SK-N-SH (cell line): Measurements from ENCODE around the gene SPOCK1. TPM values are rescaled to one million over a fixed set of nuclear protein-coding genes. Genes with fewer than 3 reads are reported as not detected.

Experiments used
- CTCF ChIA-PET: fragments of 300-600, 350-600 bp; formaldehyde crosslinking; extraction: SDS; loops from one replicate; lab custom pipeline; 2021; lab: Yijun Ruan, JAX
- POLR2A ChIA-PET: fragments of 350-600 bp; sonication (Branson Sonifier 250); formaldehyde crosslinking; extraction: SDS; loops from one replicate; lab custom pipeline; 2020; ENCODE audit warnings: antibody characterized with exemption, inconsistent platforms; lab: Yijun Ruan, JAX
- DNase-seq: peaks from one replicate; pipeline ENCODE4 v3.0.0; 2012
- H2AFZ ChIP-seq: fragments of 200-600 bp; sonication (generic); 2 replicates; pipeline ENCODE4 v1.8.1; 2016; ENCODE audit warnings: antibody characterized with exemption, mild to moderate bottlenecking, low read depth
- H3F3A ChIP-seq: fragments of 200-600 bp; sonication (generic); replicated peaks from 2 replicates; pipeline ENCODE3; 2016; ENCODE audit warnings: antibody characterized with exemption, mild to moderate bottlenecking; ENCODE audit not compliant: insufficient read depth
- H3K27ac ChIP-seq, 2 experiments: fragments of 200-500 bp in 1 of 2; fragments of 200-600 bp in 1 of 2; sonication (Bioruptor generic) in 1 of 2; sonication (generic), shearing (Covaris generic) in 1 of 2; 2 replicates each; pipeline versions ENCODE4 v1.5.1 to v1.6.1; 2014 to 2016; ENCODE audit warnings: low read depth in 2 of 2, inconsistent platforms in 1 of 2, low read length in 1 of 2, mild to moderate bottlenecking in 1 of 2, mixed read lengths in 1 of 2
- H3K27me3 ChIP-seq: fragments of 200-600 bp; sonication (generic), shearing (Covaris generic); 2 replicates; pipeline ENCODE4 v1.6.1; 2016; ENCODE audit warnings: mixed run types; ENCODE audit not compliant: insufficient read depth
- H3K36me3 ChIP-seq, 2 experiments: fragments of 200-500 bp in 1 of 2; fragments of 200-600 bp in 1 of 2; sonication (Bioruptor generic) in 1 of 2; sonication (generic) in 1 of 2; replicated peaks in 1 of 2; 2 replicates each; pipeline versions ENCODE3 to v1.5.1; 2014 to 2016; ENCODE audit warnings: low read length in 1 of 2, mild to moderate bottlenecking in 1 of 2; ENCODE audit not compliant: insufficient read depth in 2 of 2, control insufficient read depth in 1 of 2
- H3K4me1 ChIP-seq, 2 experiments: fragments of 200-500 bp in 1 of 2; fragments of 200-600 bp in 1 of 2; sonication (Bioruptor generic) in 1 of 2; sonication (generic), shearing (Covaris generic) in 1 of 2; 2 replicates each; pipeline versions ENCODE4 v1.5.1 to v1.6.1; 2014 to 2016; ENCODE audit warnings: low read depth in 1 of 2, low read length in 1 of 2, mixed run types in 1 of 2; ENCODE audit not compliant: insufficient read depth in 2 of 2, control insufficient read depth in 1 of 2
- H3K4me2 ChIP-seq: fragments of 200-600 bp; sonication (generic), shearing (Covaris generic); 2 replicates; pipeline ENCODE4 v1.6.1; 2017; ENCODE audit warnings: mixed run types
- H3K4me3 ChIP-seq, 2 experiments: fragments of 200-500 bp in 1 of 2; fragments of 200-600 bp in 1 of 2; sonication (Bioruptor generic) in 1 of 2; sonication (generic), shearing (Covaris generic) in 1 of 2; 2 replicates each; pipeline versions ENCODE4 v1.5.1 to v1.8.1; 2014 to 2016; ENCODE audit warnings: low read depth in 2 of 2, inconsistent platforms in 1 of 2, low read length in 1 of 2, mild to moderate bottlenecking in 1 of 2, mixed read lengths in 1 of 2, moderate library complexity in 1 of 2
- H3K79me2 ChIP-seq: fragments of 200-600 bp; sonication (generic); 2 replicates; pipeline ENCODE4 v1.8.1; 2017; ENCODE audit warnings: mild to moderate bottlenecking; ENCODE audit not compliant: insufficient read depth
- H3K9ac ChIP-seq: fragments of 200-600 bp; sonication (generic); 2 replicates; pipeline ENCODE4 v1.6.1; 2017; ENCODE audit warnings: mixed run types
- H3K9me2 ChIP-seq: fragments of 200-600 bp; sonication (generic); 2 replicates; pipeline ENCODE4 v1.6.1; 2017; ENCODE audit warnings: mixed run types
- H3K9me3 ChIP-seq: fragments of 200-600 bp; sonication (generic); 2 replicates; pipeline ENCODE4 v1.6.1; 2017; ENCODE audit warnings: mixed run types, mild to moderate bottlenecking, moderate library complexity
- H4K20me1 ChIP-seq: fragments of 200-600 bp; sonication (generic); 2 replicates; pipeline ENCODE4 v1.6.1; 2017; ENCODE audit warnings: mild to moderate bottlenecking, mixed run types; ENCODE audit not compliant: insufficient read depth
- CHD2 ChIP-seq: fragments of 150-350 bp; IDR thresholded peaks from 2 replicates; pipeline ENCODE4 v1.6.1; 2018; ENCODE audit warnings: low read length; ENCODE audit not compliant: partially characterized antibody
- ELF1 ChIP-seq: IDR thresholded peaks from 2 replicates; pipeline ENCODE4 v1.4.0; 2012
- EP300 ChIP-seq, 2 experiments: IDR thresholded peaks; 2 replicates each; pipeline versions ENCODE4 v1.4.0 to v1.6.1; 2012; ENCODE audit warnings: borderline replicate concordance in 1 of 2, low read depth in 1 of 2, low read length in 1 of 2
- FOSL2 ChIP-seq: IDR thresholded peaks from 2 replicates; pipeline ENCODE4 v1.4.0; 2012; ENCODE audit warnings: low read depth, mild to moderate bottlenecking, moderate library complexity, borderline replicate concordance
- GATA2 ChIP-seq: sonication (generic); formaldehyde crosslinking; IDR thresholded peaks from 2 replicates; pipeline ENCODE4 v1.5.0; 2020; ENCODE audit warnings: mild to moderate bottlenecking, missing genetic modification reagents
- JUND ChIP-seq: IDR thresholded peaks from 2 replicates; pipeline ENCODE4 v1.4.0; 2012
- MAX ChIP-seq: IDR thresholded peaks from 2 replicates; pipeline ENCODE4 v1.4.0; 2012; ENCODE audit warnings: low read depth
- MXI1 ChIP-seq: IDR thresholded peaks from 2 replicates; pipeline ENCODE4 v1.6.1; 2012; ENCODE audit warnings: mild to moderate bottlenecking, low read depth, low read length, improper control_type of control experiment
- POLR2AphosphoS5 ChIP-seq: IDR thresholded peaks from 2 replicates; pipeline ENCODE4 v1.6.1; 2012; ENCODE audit warnings: low read depth, low read length
- REST ChIP-seq: IDR thresholded peaks from 2 replicates; pipeline ENCODE4 v1.6.1; 2012; ENCODE audit warnings: mild to moderate bottlenecking, low read depth, low read length, moderate library complexity
- RFX5 ChIP-seq: IDR thresholded peaks from 2 replicates; pipeline ENCODE4 v1.6.1; 2012; ENCODE audit warnings: mild to moderate bottlenecking, improper control_type of control experiment, low read length
- RXRA ChIP-seq: IDR thresholded peaks from 2 replicates; pipeline ENCODE4 v1.4.0; 2012; ENCODE audit warnings: low read depth, mild to moderate bottlenecking, borderline replicate concordance
- SMC3 ChIP-seq: IDR thresholded peaks from 2 replicates; pipeline ENCODE4 v1.6.1; 2012; ENCODE audit warnings: low read depth, low read length, improper control_type of control experiment
- TAF1 ChIP-seq: IDR thresholded peaks from 2 replicates; pipeline ENCODE4 v1.6.1; 2012; ENCODE audit warnings: low read depth, mild to moderate bottlenecking, low read length, moderate library complexity, borderline replicate concordance
- TCF12 ChIP-seq: IDR thresholded peaks from 2 replicates; pipeline ENCODE4 v1.4.0; 2012
- USF2 ChIP-seq: fragments of 150-350 bp; IDR thresholded peaks from 2 replicates; pipeline ENCODE4 v1.6.1; 2017; ENCODE audit warnings: antibody characterized with exemption, low read length, low read depth, borderline replicate concordance
- YY1 ChIP-seq: IDR thresholded peaks from 2 replicates; pipeline ENCODE4 v1.4.0; 2012; ENCODE audit warnings: low read depth, mild to moderate bottlenecking
- WGBS: methylation state at CpG from one replicate; pipeline ENCODE4 v1.1.6; 2017; ENCODE audit warnings: low lambda C conversion rate; 5-methylcytosine and 5-hydroxymethylcytosine counted together
- polyA plus RNA-seq, 3 experiments: library from polyadenylated mRNA; depleted of rRNA; stranded (reverse); fragments of >200 nt; gene quantifications; 2 replicates each; pipeline ENCODE4 v1.2.3, GENCODE V29; 2012
- TF ChIP-seq, protein P1 (sequence below): fragments of 150-350 bp; IDR thresholded peaks from 2 replicates; pipeline ENCODE4 v1.6.1; 2016; ENCODE audit warnings: mild to moderate bottlenecking, low read depth, low read length
- TF ChIP-seq, protein P2 (sequence below): fragments of 200-600 bp; sonication (generic); IDR thresholded peaks from 2 replicates; pipeline ENCODE4 v1.6.1; 2017; ENCODE audit warnings: antibody characterized with exemption, mild to moderate bottlenecking, moderate library complexity
- TF ChIP-seq, protein P3 (sequence below): IDR thresholded peaks from 2 replicates; pipeline ENCODE4 v1.4.0; 2012; ENCODE audit warnings: low read depth, borderline replicate concordance

SPOCK1 gene
- polyA plus RNA-seq, 1 of the 3 experiments (the other 2 are of a cell fraction), result 11.3 TPM

DNA sequence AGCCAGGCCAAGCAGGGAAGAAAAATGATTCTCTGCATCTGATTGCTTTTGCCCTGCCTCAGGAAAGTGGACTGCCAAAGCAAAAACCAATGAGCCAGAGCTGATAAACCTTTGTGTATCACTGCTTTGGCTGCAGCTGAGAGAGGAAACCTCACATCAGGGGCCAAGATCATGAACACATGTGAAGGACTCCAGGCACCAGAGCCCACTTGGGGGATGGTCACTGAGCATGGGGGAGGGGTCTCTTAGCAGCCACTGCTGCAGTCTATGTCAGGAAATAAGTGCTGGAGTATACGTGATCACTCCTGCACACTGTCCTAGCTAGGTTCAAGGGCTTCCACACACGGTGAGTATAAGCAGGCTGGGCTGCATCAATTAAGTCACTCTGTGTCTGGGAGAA, 229.9 kb downstream of the SPOCK1 start:
- Histone ChIP-seq H3F3A (peaks cover 20% of the 10 kb centered on the region), H3K27ac (no peak overlapping the region), H4K20me1 (peaks cover 7% of the 10 kb centered on the region), H3K9me3 (no peaks in the 10 kb centered on the region), H3K9me2 (no peaks in the 10 kb centered on the region), H2AFZ (no peak overlapping the region), H3K36me3 (no peaks in the 10 kb centered on the region), H3K4me1 (peaks cover 8 to 14% of the 10 kb centered on the region in 2 experiments; a peak in 3 of 4 replicates), H3K4me2 (no peak overlapping the region), H3K27me3 (no peaks in the 10 kb centered on the region), H3K9ac (no peak overlapping the region), H3K4me3 (no peak overlapping the region), H3K79me2 (peaks cover 5% of the 10 kb centered on the region)
- peak; percentile 15 for DNase-seq
- ChIA-PET POLR2A (no interaction called here), CTCF (interaction anchor here (0.9 kb wide), 1 partner anchor 51 kb away, joined by 4 read pairs; no protein-coding TSS in a partner anchor)
- 29% methylated on average over 2 of the region's 2 CpGs for WGBS
- TF ChIP-seq FOSL2 (no peak), MXI1 (no peak), EP300 (IDR thresholded peaks at IDR 0.05; ENCODE audit: borderline replicate concordance in 1 of 2, low read depth in 1 of 2, low read length in 1 of 2) (no peak), RXRA (no peak), MAX (no peak), RFX5 (no peak), JUND (no peak), TAF1 (no peak), GATA2 (no peak), SMC3 (no peak), CHD2 (no peak), ELF1 (no peak), POLR2AphosphoS5 (no peak), REST (no peak), TCF12 (no peak), USF2 (no peak), YY1 (no peak)
- TF ChIP-seq, protein P1, sequence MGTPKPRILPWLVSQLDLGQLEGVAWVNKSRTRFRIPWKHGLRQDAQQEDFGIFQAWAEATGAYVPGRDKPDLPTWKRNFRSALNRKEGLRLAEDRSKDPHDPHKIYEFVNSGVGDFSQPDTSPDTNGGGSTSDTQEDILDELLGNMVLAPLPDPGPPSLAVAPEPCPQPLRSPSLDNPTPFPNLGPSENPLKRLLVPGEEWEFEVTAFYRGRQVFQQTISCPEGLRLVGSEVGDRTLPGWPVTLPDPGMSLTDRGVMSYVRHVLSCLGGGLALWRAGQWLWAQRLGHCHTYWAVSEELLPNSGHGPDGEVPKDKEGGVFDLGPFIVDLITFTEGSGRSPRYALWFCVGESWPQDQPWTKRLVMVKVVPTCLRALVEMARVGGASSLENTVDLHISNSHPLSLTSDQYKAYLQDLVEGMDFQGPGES, result no peak
- TF ChIP-seq, protein P2, sequence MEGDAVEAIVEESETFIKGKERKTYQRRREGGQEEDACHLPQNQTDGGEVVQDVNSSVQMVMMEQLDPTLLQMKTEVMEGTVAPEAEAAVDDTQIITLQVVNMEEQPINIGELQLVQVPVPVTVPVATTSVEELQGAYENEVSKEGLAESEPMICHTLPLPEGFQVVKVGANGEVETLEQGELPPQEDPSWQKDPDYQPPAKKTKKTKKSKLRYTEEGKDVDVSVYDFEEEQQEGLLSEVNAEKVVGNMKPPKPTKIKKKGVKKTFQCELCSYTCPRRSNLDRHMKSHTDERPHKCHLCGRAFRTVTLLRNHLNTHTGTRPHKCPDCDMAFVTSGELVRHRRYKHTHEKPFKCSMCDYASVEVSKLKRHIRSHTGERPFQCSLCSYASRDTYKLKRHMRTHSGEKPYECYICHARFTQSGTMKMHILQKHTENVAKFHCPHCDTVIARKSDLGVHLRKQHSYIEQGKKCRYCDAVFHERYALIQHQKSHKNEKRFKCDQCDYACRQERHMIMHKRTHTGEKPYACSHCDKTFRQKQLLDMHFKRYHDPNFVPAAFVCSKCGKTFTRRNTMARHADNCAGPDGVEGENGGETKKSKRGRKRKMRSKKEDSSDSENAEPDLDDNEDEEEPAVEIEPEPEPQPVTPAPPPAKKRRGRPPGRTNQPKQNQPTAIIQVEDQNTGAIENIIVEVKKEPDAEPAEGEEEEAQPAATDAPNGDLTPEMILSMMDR, result no peak
- TF ChIP-seq, protein P3, sequence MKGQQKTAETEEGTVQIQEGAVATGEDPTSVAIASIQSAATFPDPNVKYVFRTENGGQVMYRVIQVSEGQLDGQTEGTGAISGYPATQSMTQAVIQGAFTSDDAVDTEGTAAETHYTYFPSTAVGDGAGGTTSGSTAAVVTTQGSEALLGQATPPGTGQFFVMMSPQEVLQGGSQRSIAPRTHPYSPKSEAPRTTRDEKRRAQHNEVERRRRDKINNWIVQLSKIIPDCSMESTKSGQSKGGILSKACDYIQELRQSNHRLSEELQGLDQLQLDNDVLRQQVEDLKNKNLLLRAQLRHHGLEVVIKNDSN, result no peak
